H9 (cell line): ENCODE data around the gene PSMD5. TPM values are rescaled to one million over a fixed set of nuclear protein-coding genes. Genes with fewer than 3 reads are reported as not detected.

Experiments used
- DNase-seq: peaks from one replicate; pipeline ENCODE4 v3.0.0-alpha.2; 2017
- H2AFZ ChIP-seq: one replicate; pipeline ENCODE4 v1.6.1; 2013; ENCODE audit warnings: mild to moderate bottlenecking, low read length, control low read depth, moderate library complexity
- H2AK5ac ChIP-seq: 2 replicates; pipeline ENCODE4 v1.6.1; 2013; ENCODE audit warnings: low read length, control low read depth, mixed read lengths; ENCODE audit not compliant: insufficient read length
- H2BK120ac ChIP-seq: one replicate; pipeline ENCODE4 v1.6.1; 2013; ENCODE audit warnings: low read depth, mild to moderate bottlenecking, low read length, control low read depth, inconsistent platforms; ENCODE audit not compliant: poor library complexity, severe bottlenecking
- H2BK12ac ChIP-seq: 2 replicates; pipeline ENCODE4 v1.6.1; 2013; ENCODE audit warnings: low read length, control low read depth, mixed read lengths, low read depth; ENCODE audit not compliant: insufficient read length
- H2BK15ac ChIP-seq: 2 replicates; pipeline ENCODE4 v1.6.1; 2013; ENCODE audit warnings: low read depth, low read length, control low read depth
- H2BK20ac ChIP-seq: one replicate; pipeline ENCODE4 v1.6.1; 2013; ENCODE audit warnings: low read depth, mild to moderate bottlenecking, low read length, control low read depth, inconsistent platforms; ENCODE audit not compliant: poor library complexity, severe bottlenecking
- H2BK5ac ChIP-seq: 2 replicates; pipeline ENCODE4 v1.6.1; 2013; ENCODE audit warnings: low read length, control low read depth, mixed read lengths; ENCODE audit not compliant: insufficient read length
- H3K14ac ChIP-seq: 2 replicates; pipeline ENCODE4 v1.6.1; 2013; ENCODE audit warnings: low read length, control low read depth; ENCODE audit not compliant: insufficient read depth
- H3K18ac ChIP-seq: 2 replicates; pipeline ENCODE4 v1.6.1; 2013; ENCODE audit warnings: low read depth, mild to moderate bottlenecking, mixed read lengths, low read length, control low read depth; ENCODE audit not compliant: insufficient read length
- H3K23ac ChIP-seq: 2 replicates; pipeline ENCODE4 v1.6.1; 2013; ENCODE audit warnings: low read length, control low read depth, mixed read lengths, low read depth; ENCODE audit not compliant: insufficient read length
- H3K23me2 ChIP-seq: 2 replicates; pipeline ENCODE4 v1.6.1; 2013; ENCODE audit warnings: low read depth, mild to moderate bottlenecking, mixed read lengths, low read length, control low read depth; ENCODE audit not compliant: insufficient read length, poor library complexity, severe bottlenecking
- H3K27ac ChIP-seq: 2 replicates; pipeline ENCODE4 v1.5.1; 2013; ENCODE audit warnings: low read length, control low read depth, mixed read lengths, low read depth; ENCODE audit not compliant: insufficient read length
- H3K27me3 ChIP-seq: 2 replicates; pipeline ENCODE4 v1.6.1; 2013; ENCODE audit warnings: low read length, control low read depth, inconsistent platforms; ENCODE audit not compliant: insufficient read depth
- H3K4ac ChIP-seq: 2 replicates; pipeline ENCODE4 v1.6.1; 2013; ENCODE audit warnings: low read depth, mild to moderate bottlenecking, control low read depth, inconsistent platforms, low read length, moderate library complexity
- H3K4me1 ChIP-seq: 2 replicates; pipeline ENCODE4 v1.6.1; 2013; ENCODE audit warnings: low read length, control low read depth, inconsistent platforms; ENCODE audit not compliant: insufficient read depth
- H3K4me2 ChIP-seq: 2 replicates; pipeline ENCODE4 v1.6.1; 2013; ENCODE audit warnings: low read length, control low read depth, mixed read lengths; ENCODE audit not compliant: insufficient read length, insufficient read depth
- H3K56ac ChIP-seq: 2 replicates; pipeline ENCODE4 v1.6.1; 2013; ENCODE audit warnings: low read depth, mild to moderate bottlenecking, mixed read lengths, low read length, control low read depth; ENCODE audit not compliant: insufficient read length
- H3K79me1 ChIP-seq: 2 replicates; pipeline ENCODE4 v1.6.1; 2013; ENCODE audit warnings: low read depth, mild to moderate bottlenecking, moderate library complexity, low read length, control low read depth, inconsistent platforms; ENCODE audit not compliant: insufficient read depth, poor library complexity, severe bottlenecking
- H3K79me2 ChIP-seq: 2 replicates; pipeline ENCODE4 v1.6.1; 2013; ENCODE audit warnings: low read length, control low read depth, inconsistent platforms; ENCODE audit not compliant: insufficient read depth
- H3K9ac ChIP-seq: 2 replicates; pipeline ENCODE4 v1.6.1; 2013; ENCODE audit warnings: low read length, control low read depth, mixed read lengths; ENCODE audit not compliant: insufficient read length; ENCODE audit errors: extremely low read depth
- H3K9me3 ChIP-seq: one replicate; pipeline ENCODE4 v1.6.1; 2013; ENCODE audit warnings: low read depth, low read length, inconsistent platforms; ENCODE audit not compliant: control insufficient read depth
- H3T11ph ChIP-seq: one replicate; pipeline ENCODE4 v1.6.1; 2013; ENCODE audit warnings: mild to moderate bottlenecking, low read length, control low read depth, inconsistent platforms
- H4K20me1 ChIP-seq: one replicate; pipeline ENCODE4 v1.6.1; 2013; ENCODE audit not compliant: control insufficient read depth, insufficient read length, insufficient read depth
- H4K5ac ChIP-seq: 2 replicates; pipeline ENCODE4 v1.6.1; 2013; ENCODE audit warnings: low read depth, mild to moderate bottlenecking, mixed read lengths, low read length, control low read depth; ENCODE audit not compliant: insufficient read length
- H4K8ac ChIP-seq: replicated peaks from 2 replicates; pipeline ENCODE4 v1.6.1; 2013; ENCODE audit warnings: low read length, control low read depth, mixed read lengths, low read depth; ENCODE audit not compliant: insufficient read length
- H4K91ac ChIP-seq: 2 replicates; pipeline ENCODE4 v1.6.1; 2013; ENCODE audit warnings: low read depth, mild to moderate bottlenecking, moderate library complexity, mixed read lengths, low read length, control low read depth; ENCODE audit not compliant: insufficient read length
- H3K27ac Mint-ChIP-seq, 3 experiments: 2 replicates in 2 of 3; 3 replicates in 1 of 3; pipeline ENCODE4 v1.8.0; 2020 to 2021; ENCODE audit warnings: mixed read lengths in 3 of 3, mild to moderate bottlenecking in 1 of 3, moderate library complexity in 1 of 3
- H3K27me3 Mint-ChIP-seq: 2 replicates; pipeline ENCODE4 v1.8.0; 2021; ENCODE audit warnings: low read depth, mild to moderate bottlenecking, moderate library complexity, mixed read lengths
- H3K36me3 Mint-ChIP-seq, 3 experiments: 2 replicates in 2 of 3; 3 replicates in 1 of 3; pipeline ENCODE4 v1.8.0; 2020 to 2021; ENCODE audit warnings: low read depth in 3 of 3, mixed read lengths in 3 of 3; ENCODE audit not compliant: insufficient read depth in 1 of 3
- H3K4me1 Mint-ChIP-seq, 2 experiments: 2 replicates each; pipeline ENCODE4 v1.8.0; 2020; ENCODE audit warnings: mixed read lengths in 2 of 2
- H3K4me3 Mint-ChIP-seq, 2 experiments: 2 replicates in 1 of 2; 3 replicates in 1 of 2; pipeline ENCODE4 v1.8.0; 2020 to 2021; ENCODE audit warnings: mild to moderate bottlenecking in 2 of 2, mixed read lengths in 2 of 2, moderate library complexity in 1 of 2
- H3K9me3 Mint-ChIP-seq, 2 experiments: 2 replicates in 1 of 2; 3 replicates in 1 of 2; pipeline ENCODE4 v1.8.0; 2020; ENCODE audit warnings: mild to moderate bottlenecking in 2 of 2, mixed read lengths in 2 of 2, moderate library complexity in 1 of 2
- WGBS: extraction: QIAGEN DNeasy Blood & Tissue Kit; methylation state at CpG from one replicate; pipeline ENCODE4 v1.1.7; 2013; ENCODE audit warnings: missing lambda C conversion rate, low lambda C conversion rate, mixed read lengths; ENCODE audit not compliant: insufficient read length; ENCODE audit errors: extremely low coverage; 5-methylcytosine and 5-hydroxymethylcytosine counted together
- total RNA-seq: library from RNA; stranded (reverse); gene quantifications from 2 replicates; pipeline ENCODE4 v1.2.1, GENCODE V29; 2021
- TF ChIP-seq, protein P1 (sequence below): fragments of 200-600 bp; sonication (generic); conservative IDR thresholded peaks from 3 replicates; pipeline ENCODE4 v1.8.0; 2021; ENCODE audit warnings: antibody characterized with exemption, mild to moderate bottlenecking

PSMD5 gene
- total RNA-seq, 1 experiment from 2014 or later, result 64.9 TPM

DNA sequence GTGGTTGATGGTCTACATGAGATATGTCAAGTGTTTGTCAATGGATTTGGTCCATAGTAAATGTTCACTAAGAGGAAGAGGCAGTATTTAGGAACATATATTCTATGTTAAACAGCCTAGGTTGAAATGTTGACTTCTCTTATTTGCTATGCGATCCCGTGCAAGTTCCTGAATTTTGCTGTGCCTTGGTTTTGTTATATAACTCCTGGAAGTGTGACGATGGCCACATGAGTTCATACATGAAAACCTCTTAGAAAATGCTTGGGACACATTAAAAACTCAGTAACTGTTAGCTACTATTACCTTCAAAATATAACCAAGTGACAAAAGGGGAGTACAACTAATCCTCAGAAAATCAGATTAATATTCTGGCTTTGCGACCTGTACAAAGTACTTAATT, 27.6 kb downstream of the PSMD5 start:
- Histone ChIP-seq H3K4me1 (no peaks in the 10 kb centered on the region), H3K18ac (no peak overlapping the region), H2BK12ac (no peak overlapping the region), H3K14ac (no peak overlapping the region), H3T11ph (no peak overlapping the region), H2BK120ac (no peak overlapping the region), H3K4me2 (no peak overlapping the region), H2BK20ac (no peak overlapping the region), H3K79me2 (no peaks in the 10 kb centered on the region), H3K27ac (no peak overlapping the region), H3K23me2 (no peaks in the 10 kb centered on the region), H3K79me1 (no peaks in the 10 kb centered on the region), H2BK15ac (no peak overlapping the region), H4K91ac (no peak overlapping the region), H3K9me3 (no peaks in the 10 kb centered on the region), H3K23ac (no peak overlapping the region), H3K4ac (no peak overlapping the region), H2AFZ (no peak overlapping the region), H4K20me1 (no peaks in the 10 kb centered on the region), H3K56ac (no peak overlapping the region), H4K8ac (no peak overlapping the region), H3K27me3 (no peaks in the 10 kb centered on the region), H4K5ac (no peak overlapping the region), H2BK5ac (no peak overlapping the region), H2AK5ac (peak overlapping the region; percentile 35), H3K9ac (no peak overlapping the region)
- Mint-ChIP-seq H3K4me3 (no peak overlapping the region), H3K27ac (no peak overlapping the region), H3K27me3 (no peaks in the 10 kb centered on the region), H3K36me3 (peaks cover 0 to 41% (median 40%) of the 10 kb centered on the region in 3 experiments; a peak in 5 of 7 replicates), H3K4me1 (no peaks in the 10 kb centered on the region), H3K9me3 (no peaks in the 10 kb centered on the region)
- no CpG with 5 or more reads among the region's 4 CpGs for WGBS
- TF ChIP-seq, protein P1, sequence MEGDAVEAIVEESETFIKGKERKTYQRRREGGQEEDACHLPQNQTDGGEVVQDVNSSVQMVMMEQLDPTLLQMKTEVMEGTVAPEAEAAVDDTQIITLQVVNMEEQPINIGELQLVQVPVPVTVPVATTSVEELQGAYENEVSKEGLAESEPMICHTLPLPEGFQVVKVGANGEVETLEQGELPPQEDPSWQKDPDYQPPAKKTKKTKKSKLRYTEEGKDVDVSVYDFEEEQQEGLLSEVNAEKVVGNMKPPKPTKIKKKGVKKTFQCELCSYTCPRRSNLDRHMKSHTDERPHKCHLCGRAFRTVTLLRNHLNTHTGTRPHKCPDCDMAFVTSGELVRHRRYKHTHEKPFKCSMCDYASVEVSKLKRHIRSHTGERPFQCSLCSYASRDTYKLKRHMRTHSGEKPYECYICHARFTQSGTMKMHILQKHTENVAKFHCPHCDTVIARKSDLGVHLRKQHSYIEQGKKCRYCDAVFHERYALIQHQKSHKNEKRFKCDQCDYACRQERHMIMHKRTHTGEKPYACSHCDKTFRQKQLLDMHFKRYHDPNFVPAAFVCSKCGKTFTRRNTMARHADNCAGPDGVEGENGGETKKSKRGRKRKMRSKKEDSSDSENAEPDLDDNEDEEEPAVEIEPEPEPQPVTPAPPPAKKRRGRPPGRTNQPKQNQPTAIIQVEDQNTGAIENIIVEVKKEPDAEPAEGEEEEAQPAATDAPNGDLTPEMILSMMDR, result no peak
- no peak for DNase-seq
